CD4-positive, alpha-beta T cell (primary cell): ENCODE data around the gene PPAN. TPM values are rescaled to one million over a fixed set of nuclear protein-coding genes. Genes with fewer than 3 reads are reported as not detected.

ENCODE experiments used
- ATAC-seq: fragments of 200-7000 bp; cut with Tn5 transposase; one replicate; pipeline ENCODE4 v1.10.0; 2022; ENCODE audit warnings: mild to moderate bottlenecking; ENCODE audit not compliant: poor library complexity
- CTCF ChIA-PET: fragments of 350-600 bp; sonication (Branson Sonifier 250); formaldehyde crosslinking; loops from one replicate; lab custom pipeline; 2021; ENCODE audit warnings: antibody characterized with exemption, inconsistent platforms; lab: Charles Lee
- POLR2A ChIA-PET: fragments of 350-600 bp; sonication (Branson Sonifier 250); formaldehyde crosslinking; loops from one replicate; lab custom pipeline; 2021; ENCODE audit warnings: antibody characterized with exemption, inconsistent platforms; lab: Charles Lee
- DNase-seq, 14 experiments: peaks; one replicate each; pipeline ENCODE4 v3.0.0-alpha.2; 2013 to 2020; ENCODE audit warnings: mixed read lengths in 2 of 14
- H3K27ac ChIP-seq, 2 donors: one replicate each; pipeline versions ENCODE4 v1.5.1 to v1.7.0; 2013; ENCODE audit warnings: low read length in 2 of 2, low read depth in 1 of 2, mild to moderate bottlenecking in 1 of 2
- H3K27me3 ChIP-seq, 2 experiments: 1 replicate in 1 of 2; 2 replicates in 1 of 2; pipeline versions ENCODE4 v1.6.1 to v1.7.0; 2013; ENCODE audit warnings: low read length in 2 of 2, control low read depth in 1 of 2, mild to moderate bottlenecking in 1 of 2, moderate library complexity in 1 of 2; ENCODE audit not compliant: insufficient read depth in 2 of 2, control insufficient read depth in 1 of 2
- H3K36me3 ChIP-seq: one replicate; pipeline ENCODE4 v1.6.1; 2013; ENCODE audit warnings: low read length, control low read depth; ENCODE audit not compliant: insufficient read depth
- H3K4me1 ChIP-seq: one replicate; pipeline ENCODE4 v1.6.1; 2013; ENCODE audit warnings: low read length, control low read depth; ENCODE audit not compliant: insufficient read depth
- H3K4me3 ChIP-seq: one replicate; pipeline ENCODE4 v1.5.1; 2013; ENCODE audit warnings: mild to moderate bottlenecking, low read length, moderate library complexity
- H3K9me3 ChIP-seq, 2 experiments: 1 replicate in 1 of 2; 2 replicates in 1 of 2; pipeline versions ENCODE4 v1.6.1 to v1.7.0; 2013; ENCODE audit warnings: low read length in 2 of 2, mild to moderate bottlenecking in 2 of 2, control low read depth in 1 of 2, moderate library complexity in 1 of 2; ENCODE audit not compliant: control insufficient read depth in 1 of 2, insufficient read depth in 1 of 2
- H3K27ac Mint-ChIP-seq: one replicate; pipeline ENCODE4 v1.8.0; 2020; ENCODE audit warnings: mixed read lengths
- H3K27me3 Mint-ChIP-seq: one replicate; pipeline ENCODE4 v1.8.0; 2021; ENCODE audit warnings: mixed read lengths
- H3K36me3 Mint-ChIP-seq: one replicate; pipeline ENCODE4 v1.8.0; 2021; ENCODE audit warnings: low read depth, mixed read lengths
- H3K4me1 Mint-ChIP-seq: one replicate; pipeline ENCODE4 v1.8.0; 2021; ENCODE audit warnings: low read depth, mixed read lengths
- H3K4me3 Mint-ChIP-seq: one replicate; pipeline ENCODE4 v1.8.0; 2020; ENCODE audit warnings: mild to moderate bottlenecking, mixed read lengths
- H3K9me3 Mint-ChIP-seq: one replicate; pipeline ENCODE4 v1.8.0; 2020; ENCODE audit warnings: mixed read lengths
- CTCF ChIP-seq: fragments of 200-600 bp; IDR thresholded peaks from one replicate; pipeline ENCODE4 v1.8.0; 2022; ENCODE audit warnings: antibody characterized with exemption, mild to moderate bottlenecking
- intact Hi-C, 2 experiments: fragments of 100-400 bp; cut with DNase I in 1 of 2; cut with micrococcal nuclease in 1 of 2; formaldehyde crosslinking; loops; one replicate each; pipeline versions ENCODE4 v1.15.1 to v1.9.0; 2023 to 2025; cut with DNase I, micrococcal nuclease
- total RNA-seq, 174 experiments: library from RNA in 2 of 174; stranded (reverse) in 2 of 174; gene quantifications; one replicate each; pipeline ENCODE4 v1.2.3 and lab custom pipeline; 2021 to 2026

Gene PPAN
- total RNA-seq, 2 experiments from 2014 or later = 119 to 127 TPM

GRCh38 chr19:10089801-10090375, 16.3 kb upstream of the PPAN start:
- Mint-ChIP-seq H3K4me1 (peaks cover 12% of the 10 kb centered on the region), H3K27me3 (no peaks in the 10 kb centered on the region), H3K9me3 (no peaks in the 10 kb centered on the region), H3K4me3 (peak overlapping the region; percentile 72), H3K36me3 (peaks cover 55% of the 10 kb centered on the region), H3K27ac (peak overlapping the region; percentile 12)
- H3K4me1 ChIP-seq = peaks cover 24% of the 10 kb centered on the region
- no peak overlapping the region for H3K27ac ChIP-seq
- intact Hi-C loops = loop anchor here in 1 of 2 experiments (10.0 kb wide), 1 partner anchor 255 kb away; the partner anchor contains the start of gene PIN1
- peaks cover 41% of the 10 kb centered on the region for H3K36me3 ChIP-seq
- no peak for DNase-seq
- no peak for TF ChIP-seq CTCF
- H3K27me3 ChIP-seq = no peaks in the 10 kb centered on the region
- no peak for ATAC-seq
- no peak overlapping the region for H3K4me3 ChIP-seq
- ChIA-PET CTCF (no interaction called here), POLR2A (no interaction called here)
- no peaks in the 10 kb centered on the region for H3K9me3 ChIP-seq

GRCh38 chr19:10091370-10091687, 14.8 kb upstream of the PPAN start:
- H3K27ac Mint-ChIP-seq = no peak overlapping the region
- no peak for TF ChIP-seq CTCF
- peaks cover 0 to 4% of the 10 kb centered on the region in 2 experiments for H3K9me3 ChIP-seq
- no peaks in the 10 kb centered on the region for H3K9me3 Mint-ChIP-seq
- H3K4me1 ChIP-seq = peaks cover 23% of the 10 kb centered on the region
- no peaks in the 10 kb centered on the region for H3K27me3 ChIP-seq
- ATAC-seq (no peak), DNase-seq (no peak)
- CTCF ChIA-PET = no interaction called here
- no peaks in the 10 kb centered on the region for H3K27me3 Mint-ChIP-seq
- peaks cover 41% of the 10 kb centered on the region for H3K36me3 ChIP-seq
- peaks cover 13% of the 10 kb centered on the region for H3K4me1 Mint-ChIP-seq
- H3K27ac ChIP-seq = no peak overlapping the region
- POLR2A ChIA-PET = interaction anchor here (1.2 kb wide), 1 partner anchor 13 kb away, joined by 3 read pairs; no protein-coding TSS in a partner anchor
- H3K36me3 Mint-ChIP-seq = peaks cover 60% of the 10 kb centered on the region
- intact Hi-C loops = no loop called here
- no peak overlapping the region for H3K4me3 Mint-ChIP-seq
- no peak overlapping the region for H3K4me3 ChIP-seq

GRCh38 chr19:10091895-10092641, 14.1 kb upstream of the PPAN start:
- no peak for TF ChIP-seq CTCF
- H3K4me1 ChIP-seq = peaks cover 23% of the 10 kb centered on the region
- Mint-ChIP-seq H3K9me3 (no peaks in the 10 kb centered on the region), H3K27ac (no peak overlapping the region), H3K27me3 (no peaks in the 10 kb centered on the region), H3K4me3 (no peak overlapping the region), H3K4me1 (peaks cover 11% of the 10 kb centered on the region), H3K36me3 (peaks cover 60% of the 10 kb centered on the region)
- DNase-seq (no peak), ATAC-seq (no peak)
- H3K27ac ChIP-seq = no peak overlapping the region
- peaks cover 0 to 8% of the 10 kb centered on the region in 2 experiments for H3K9me3 ChIP-seq
- peaks cover 41% of the 10 kb centered on the region for H3K36me3 ChIP-seq
- ChIA-PET CTCF (interaction anchor here (0.6 to 1.5 kb wide), 2 partner anchors 20 to 85 kb away, joined by 3 to 4 read pairs; no protein-coding TSS in a partner anchor), POLR2A (no interaction called here)
- intact Hi-C loops = no loop called here
- no peaks in the 10 kb centered on the region for H3K27me3 ChIP-seq
- no peak overlapping the region for H3K4me3 ChIP-seq
